Stimulated activated CD8-positive, alpha-beta memory T cell treated with anti-CD3 and anti-CD28 coated beads, Interleukin-15, amount 100 ng/mL, for 48 hours (primary cell): ENCODE measurements around the gene LIME1.

Source experiments
- DNase-seq, 2 donors: peaks; one replicate each; pipeline ENCODE4 v3.0.0-alpha.2; 2020; ENCODE audit warnings: low read depth in 2 of 2

LIME1 gene

GRCh38 chr20:63697357-63697867 lies 39.1 kb upstream of the LIME1 start:
- DNase-seq = no peak

- DNase-seq = no peak
Observed at GRCh38 chr20:63697868-63698545, 38.5 kb upstream of the LIME1 start.

- DNase-seq = peak; percentile 50 to 53
Observed at GRCh38 chr20:63698739-63699465, 37.6 kb upstream of the LIME1 start.

- no peak for DNase-seq
Observed at GRCh38 chr20:63699466-63700198, 36.8 kb upstream of the LIME1 start.

- no peak for DNase-seq
Observed at GRCh38 chr20:63700199-63701050, 36.0 kb upstream of the LIME1 start.

GRCh38 chr20:63701051-63701328 lies 35.5 kb upstream of the LIME1 start:
- no peak for DNase-seq

GRCh38 chr20:63701329-63702035 lies 35.0 kb upstream of the LIME1 start:
- no peak for DNase-seq

GRCh38 chr20:63702036-63702665 lies 34.3 kb upstream of the LIME1 start:
- no peak for DNase-seq

GRCh38 chr20:63702751-63703470 lies 33.6 kb upstream of the LIME1 start:
- DNase-seq = no peak

GRCh38 chr20:63703471-63703975 lies 32.9 kb upstream of the LIME1 start:
- DNase-seq = no peak

GRCh38 chr20:63703976-63704748 lies 32.3 kb upstream of the LIME1 start:
- DNase-seq = no peak

GRCh38 chr20:63704749-63705117 lies 31.7 kb upstream of the LIME1 start:
- DNase-seq = no peak

GRCh38 chr20:63705232-63706026 lies 31.0 kb upstream of the LIME1 start:
- DNase-seq = no peak

GRCh38 chr20:63706027-63706695 lies 30.3 kb upstream of the LIME1 start:
- no peak for DNase-seq

- no peak for DNase-seq
Observed at GRCh38 chr20:63706852-63707557, 29.5 kb upstream of the LIME1 start.

- peak; percentile 81 to 84 for DNase-seq
Observed at GRCh38 chr20:63707558-63708300, 28.7 kb upstream of the LIME1 start, which contains the start of the genes ARFRP1 and ZGPAT. ARFRP1 (minus strand) TSS chr20:63707976; CDS start chr20:63707091, 885 bp downstream. ZGPAT (plus strand) TSS chr20:63708039; CDS start chr20:63708581, 542 bp downstream.
